CD14-positive monocyte (primary cell): Measurements from ENCODE around the gene FAF1. TPM values are rescaled to one million over a fixed set of nuclear protein-coding genes. Genes with fewer than 3 reads are reported as not detected.

Source experiments
- DNase-seq, 3 donors: peaks; one replicate each; pipeline ENCODE4 v3.0.0-alpha.2; 2011 to 2022
- H2AFZ ChIP-seq: 2 replicates; pipeline ENCODE4 v1.6.0; 2012; ENCODE audit warnings: mild to moderate bottlenecking, low read depth, low read length, inconsistent platforms; ENCODE audit not compliant: insufficient read depth, poor library complexity, severe bottlenecking
- H3K27ac ChIP-seq, 2 donors: 1 replicate in 1 of 2; 2 replicates in 1 of 2; pipeline ENCODE4 v1.5.1; 2012 to 2013; ENCODE audit warnings: low read length in 2 of 2, control low read depth in 1 of 2, inconsistent platforms in 1 of 2, low read depth in 1 of 2, mild to moderate bottlenecking in 1 of 2
- H3K27me3 ChIP-seq, 2 donors: one replicate each; pipeline versions ENCODE4 v1.6.0 to v1.6.1; 2011 to 2013; ENCODE audit warnings: low read length in 2 of 2; ENCODE audit not compliant: control insufficient read depth in 2 of 2, insufficient read depth in 2 of 2
- H3K36me3 ChIP-seq, 2 donors: replicated peaks in 1 of 2; 1 replicate in 1 of 2; 2 replicates in 1 of 2; pipeline versions ENCODE4 v1.5.1 to v1.6.1; 2012 to 2013; ENCODE audit warnings: low read length in 2 of 2, control low read depth in 1 of 2, inconsistent platforms in 1 of 2, mild to moderate bottlenecking in 1 of 2; ENCODE audit not compliant: insufficient read depth in 2 of 2, control insufficient read depth in 1 of 2
- H3K4me1 ChIP-seq, 2 donors: 1 replicate in 1 of 2; 2 replicates in 1 of 2; pipeline versions ENCODE4 v1.5.1 to v1.6.1; 2012 to 2013; ENCODE audit warnings: low read length in 2 of 2, control low read depth in 1 of 2, inconsistent platforms in 1 of 2, mild to moderate bottlenecking in 1 of 2, moderate library complexity in 1 of 2; ENCODE audit not compliant: insufficient read depth in 2 of 2, control insufficient read depth in 1 of 2
- H3K4me2 ChIP-seq: replicated peaks from 2 replicates; pipeline ENCODE3; 2012; ENCODE audit warnings: low read length, moderate library complexity, mild to moderate bottlenecking; ENCODE audit not compliant: poor library complexity, severe bottlenecking; ENCODE audit errors: extremely low read depth
- H3K4me3 ChIP-seq, 3 experiments: fragments of 200-600 bp in 1 of 3; sonication (generic) in 1 of 3; replicated peaks in 1 of 3; 1 replicate in 2 of 3; 2 replicates in 1 of 3; pipeline ENCODE4 v1.5.1; 2011 to 2013; ENCODE audit warnings: low read length in 3 of 3, mild to moderate bottlenecking in 3 of 3, control low read depth in 2 of 3, low read depth in 2 of 3, inconsistent platforms in 1 of 3, moderate library complexity in 1 of 3
- H3K79me2 ChIP-seq: 2 replicates; pipeline ENCODE4 v1.6.0; 2012; ENCODE audit warnings: mild to moderate bottlenecking, control low read depth, inconsistent platforms, low read length, moderate library complexity; ENCODE audit not compliant: insufficient read depth
- H3K9ac ChIP-seq: 2 replicates; pipeline ENCODE4 v1.6.0; 2017; ENCODE audit warnings: low read length, mild to moderate bottlenecking; ENCODE audit not compliant: insufficient read depth, poor library complexity, severe bottlenecking
- H3K9me3 ChIP-seq, 2 donors: replicated peaks in 1 of 2; 1 replicate in 1 of 2; 2 replicates in 1 of 2; pipeline versions ENCODE4 v1.5.1 to v1.6.1; 2012 to 2013; ENCODE audit warnings: low read length in 2 of 2, control low read depth in 1 of 2; ENCODE audit not compliant: control insufficient read depth in 1 of 2, insufficient read depth in 1 of 2
- H4K20me1 ChIP-seq: 2 replicates; pipeline ENCODE4 v1.6.0; 2012; ENCODE audit warnings: mild to moderate bottlenecking, low read length, control low read depth, moderate library complexity; ENCODE audit not compliant: insufficient read depth
- H3K27ac Mint-ChIP-seq, 7 donors: one replicate each; pipeline ENCODE4 v1.8.0; 2020; ENCODE audit warnings: mild to moderate bottlenecking in 7 of 7, mixed read lengths in 7 of 7, moderate library complexity in 6 of 7, inconsistent platforms in 2 of 7
- H3K27me3 Mint-ChIP-seq, 3 donors: one replicate each; pipeline ENCODE4 v1.8.0; 2021 to 2022; ENCODE audit warnings: low read depth in 3 of 3, mild to moderate bottlenecking in 3 of 3, mixed read lengths in 3 of 3, moderate library complexity in 3 of 3, inconsistent platforms in 1 of 3
- H3K36me3 Mint-ChIP-seq, 2 donors: one replicate each; pipeline ENCODE4 v1.8.0; 2020; ENCODE audit warnings: mixed read lengths in 2 of 2, inconsistent platforms in 1 of 2, mild to moderate bottlenecking in 1 of 2
- H3K4me1 Mint-ChIP-seq: one replicate; pipeline ENCODE4 v1.8.0; 2020; ENCODE audit warnings: mild to moderate bottlenecking, mixed read lengths
- H3K4me3 Mint-ChIP-seq, 2 donors: one replicate each; pipeline ENCODE4 v1.8.0; 2020; ENCODE audit warnings: mild to moderate bottlenecking in 2 of 2, mixed read lengths in 2 of 2, moderate library complexity in 1 of 2
- H3K9me3 Mint-ChIP-seq, 7 donors: one replicate each; pipeline ENCODE4 v1.8.0; 2020 to 2022; ENCODE audit warnings: mixed read lengths in 7 of 7, mild to moderate bottlenecking in 6 of 7, moderate library complexity in 6 of 7, inconsistent platforms in 2 of 7
- CTCF ChIP-seq: fragments of 200-600 bp; IDR thresholded peaks from one replicate; pipeline ENCODE4 v1.8.0; 2022; ENCODE audit warnings: antibody characterized with exemption, mild to moderate bottlenecking
- WGBS: methylation state at CpG from one replicate; pipeline ENCODE4 v1.1.5; 2013; ENCODE audit warnings: missing lambda C conversion rate; ENCODE audit not compliant: insufficient coverage; 5-methylcytosine and 5-hydroxymethylcytosine counted together
- intact Hi-C, 2 donors: fragments of 100-400 bp; cut with micrococcal nuclease; formaldehyde crosslinking; loops; one replicate each; pipeline versions ENCODE4 v1.15.0 to v1.15.1; 2023
- polyA plus RNA-seq, 3 donors: library from polyadenylated mRNA; depleted of rRNA in 1 of 3; unstranded in 2 of 3; stranded (reverse) in 1 of 3; fragments of 300-500 nt in 2 of 3; fragments of >200 nt in 1 of 3; fragmentation: Illumina TruSeq in 2 of 3; gene quantifications; 1 replicate in 2 of 3; 2 replicates in 1 of 3; pipeline ENCODE4 v1.2.3, GENCODE V29; 2012 to 2021

The FAF1 gene
- polyA plus RNA-seq, 3 donors: 11.4 to 29.6 (median 16.9) TPM

- no peaks in the 10 kb centered on the region for H3K36me3 ChIP-seq
- Mint-ChIP-seq H3K27me3 (peaks cover 89 to 97% (median 93%) of the 10 kb centered on the region in 3 donors), H3K27ac (no peak overlapping the region), H3K36me3 (peaks cover 7% of the 10 kb centered on the region in 2 donors), H3K4me1 (peaks cover 33% of the 10 kb centered on the region), H3K4me3 (peak overlapping the region in 1 of 2 donors; percentile 80), H3K9me3 (peaks cover 0 to 31% (median 21%) of the 10 kb centered on the region in 7 donors)
- no peak overlapping the region for H3K27ac ChIP-seq
- H4K20me1 ChIP-seq: no peaks in the 10 kb centered on the region
- 2% methylated on average over 64 of the region's 64 CpGs for WGBS
- no peak overlapping the region for H3K9ac ChIP-seq
- no peak overlapping the region for H3K4me3 ChIP-seq
- H3K4me1 ChIP-seq: peaks cover 9 to 14% of the 10 kb centered on the region in 2 donors
- intact Hi-C loops: no loop called here
- no peaks in the 10 kb centered on the region for H3K79me2 ChIP-seq
- H3K9me3 ChIP-seq: peaks cover 0 to 60% of the 10 kb centered on the region in 2 donors
- peaks cover 88 to 95% of the 10 kb centered on the region in 2 donors for H3K27me3 ChIP-seq
- TF ChIP-seq CTCF: no peak
- peak overlapping the region; percentile 29 for H3K4me2 ChIP-seq
- no peak overlapping the region for H2AFZ ChIP-seq
- no peak for DNase-seq
Observed at GRCh38 chr1:50418600-50419109, 541.4 kb downstream of the FAF1 start.

GRCh38 chr1:50417946-50418599, 542.0 kb downstream of the FAF1 start:
- H3K4me3 ChIP-seq: no peak overlapping the region
- peaks cover 0 to 34% (median 23%) of the 10 kb centered on the region in 7 donors for H3K9me3 Mint-ChIP-seq
- no peak for TF ChIP-seq CTCF
- 7% methylated on average over 7 of the region's 20 CpGs for WGBS
- no peaks in the 10 kb centered on the region for H3K36me3 ChIP-seq
- H3K4me2 ChIP-seq: peak overlapping the region; percentile 29
- peak overlapping the region in 1 of 2 donors; percentile 80 for H3K4me3 Mint-ChIP-seq
- no peaks in the 10 kb centered on the region for H4K20me1 ChIP-seq
- intact Hi-C loops: no loop called here
- H3K4me1 Mint-ChIP-seq: peaks cover 28% of the 10 kb centered on the region
- no peak for DNase-seq
- H3K4me1 ChIP-seq: peaks cover 5 to 8% of the 10 kb centered on the region in 2 donors
- no peak overlapping the region for H2AFZ ChIP-seq
- H3K79me2 ChIP-seq: no peaks in the 10 kb centered on the region
- H3K9ac ChIP-seq: no peak overlapping the region
- peaks cover 0 to 57% of the 10 kb centered on the region in 2 donors for H3K9me3 ChIP-seq
- H3K36me3 Mint-ChIP-seq: peaks cover 6 to 7% of the 10 kb centered on the region in 2 donors
- H3K27ac ChIP-seq: no peak overlapping the region
- H3K27me3 ChIP-seq: peaks cover 84 to 94% of the 10 kb centered on the region in 2 donors
- H3K27me3 Mint-ChIP-seq: peaks cover 89 to 97% (median 93%) of the 10 kb centered on the region in 3 donors
- H3K27ac Mint-ChIP-seq: no peak overlapping the region
